MV-4-11 (cell line): ENCODE measurements around the gene P3H1.
"Not testable (repeated sequence)": the region's sequence is repeated elsewhere in the genome, so short reads cannot be mapped to it uniquely, and the experiment has no call there.

Source experiments
- DNase-seq: peaks from one replicate; lab custom pipeline; 2025; lab: John Stamatoyannopoulos, UW

P3H1 gene, protein sequence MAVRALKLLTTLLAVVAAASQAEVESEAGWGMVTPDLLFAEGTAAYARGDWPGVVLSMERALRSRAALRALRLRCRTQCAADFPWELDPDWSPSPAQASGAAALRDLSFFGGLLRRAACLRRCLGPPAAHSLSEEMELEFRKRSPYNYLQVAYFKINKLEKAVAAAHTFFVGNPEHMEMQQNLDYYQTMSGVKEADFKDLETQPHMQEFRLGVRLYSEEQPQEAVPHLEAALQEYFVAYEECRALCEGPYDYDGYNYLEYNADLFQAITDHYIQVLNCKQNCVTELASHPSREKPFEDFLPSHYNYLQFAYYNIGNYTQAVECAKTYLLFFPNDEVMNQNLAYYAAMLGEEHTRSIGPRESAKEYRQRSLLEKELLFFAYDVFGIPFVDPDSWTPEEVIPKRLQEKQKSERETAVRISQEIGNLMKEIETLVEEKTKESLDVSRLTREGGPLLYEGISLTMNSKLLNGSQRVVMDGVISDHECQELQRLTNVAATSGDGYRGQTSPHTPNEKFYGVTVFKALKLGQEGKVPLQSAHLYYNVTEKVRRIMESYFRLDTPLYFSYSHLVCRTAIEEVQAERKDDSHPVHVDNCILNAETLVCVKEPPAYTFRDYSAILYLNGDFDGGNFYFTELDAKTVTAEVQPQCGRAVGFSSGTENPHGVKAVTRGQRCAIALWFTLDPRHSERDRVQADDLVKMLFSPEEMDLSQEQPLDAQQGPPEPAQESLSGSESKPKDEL

DNA sequence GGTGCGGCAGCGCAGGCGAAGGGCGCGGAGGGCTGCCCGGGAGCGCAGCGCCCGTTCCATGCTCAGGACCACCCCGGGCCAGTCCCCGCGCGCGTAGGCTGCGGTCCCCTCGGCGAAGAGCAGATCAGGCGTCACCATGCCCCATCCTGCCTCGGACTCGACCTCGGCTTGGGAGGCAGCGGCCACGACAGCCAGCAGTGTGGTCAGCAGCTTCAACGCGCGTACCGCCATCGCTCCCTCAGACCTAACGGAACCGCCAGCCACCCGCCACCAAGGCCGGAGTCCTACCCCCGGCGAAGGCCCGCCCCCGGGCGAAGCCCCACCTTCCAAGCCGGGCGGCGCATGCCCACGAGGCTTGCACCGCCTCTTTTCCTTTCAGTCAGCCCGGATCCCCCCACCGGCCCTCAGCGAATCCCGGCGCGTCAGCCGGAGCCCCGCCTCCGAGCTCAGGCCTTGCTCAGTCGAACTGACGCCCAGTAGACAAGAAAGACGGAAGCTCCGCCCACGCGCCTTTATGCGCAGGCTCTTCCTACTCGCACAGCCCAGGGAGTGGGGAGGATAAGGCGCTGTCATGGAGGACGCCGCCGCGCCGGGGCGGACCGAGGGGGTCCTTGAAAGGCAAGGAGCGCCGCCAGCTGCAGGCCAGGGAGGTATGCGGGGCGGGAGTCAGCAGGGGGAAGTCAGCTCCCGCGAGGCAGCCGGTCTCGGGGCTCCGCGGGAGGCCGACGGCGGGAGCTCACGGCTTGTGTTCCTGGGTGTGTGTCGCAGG, at the start of gene P3H1, which contains the start of gene C1orf50:
Gene P3H1, minus strand, starts transcription at position 288 of the 769 bp plus-strand sequence. Its CDS starts 57 bp downstream, at position 231.
Gene C1orf50, plus strand, starts transcription at position 509 of the 769 bp plus-strand sequence. Its CDS starts 63 bp downstream, at position 572.
- peak; percentile 99 for DNase-seq

GRCh38 chr1:42815941-42816584, 49.2 kb upstream of the P3H1 start:
- no peak for DNase-seq

DNA sequence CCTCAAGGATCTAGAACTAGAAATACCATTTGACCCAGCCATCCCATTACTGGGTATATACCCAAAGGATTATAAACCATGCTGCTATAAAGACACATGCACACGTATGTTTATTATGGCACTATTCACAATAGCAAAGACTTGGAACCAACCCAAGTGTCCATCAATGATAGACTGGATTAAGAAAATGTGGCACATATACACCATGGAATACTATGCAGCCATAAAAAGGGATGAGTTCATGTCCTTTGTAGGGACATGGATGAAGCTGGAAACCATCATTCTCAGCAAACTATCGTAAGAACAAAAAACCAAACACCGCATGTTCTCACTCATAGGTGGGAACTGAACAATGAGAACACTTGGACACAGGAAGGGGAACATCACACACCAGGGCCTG, 48.0 kb upstream of the P3H1 start:
- not testable (repeated sequence) for DNase-seq

GRCh38 chr1:42807056-42807668, 40.3 kb upstream of the P3H1 start:
- no peak for DNase-seq

- DNase-seq = no peak
These were observed 39.8 kb upstream of the P3H1 start for GRCh38 chr1:42806593-42806992.

DNA sequence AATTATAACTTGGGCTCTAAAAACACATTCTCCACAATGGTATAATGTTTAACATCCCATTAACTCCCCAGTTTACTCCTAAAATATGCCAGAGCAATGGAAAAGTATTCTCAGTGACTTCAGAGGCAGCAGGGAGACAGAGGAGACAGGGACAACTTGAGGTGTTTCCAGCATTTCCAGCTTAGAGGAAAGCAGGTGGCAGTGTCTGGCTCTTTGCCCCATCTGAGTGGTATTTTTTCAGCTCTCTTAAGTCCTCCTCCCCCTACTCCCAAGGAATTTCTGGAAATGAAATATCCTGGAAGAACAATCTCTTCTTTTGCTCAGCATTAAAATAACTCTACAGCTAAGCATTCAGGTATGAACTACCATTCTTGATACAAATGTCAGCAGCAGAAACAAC, 39.3 kb upstream of the P3H1 start:
- no peak for DNase-seq

DNA sequence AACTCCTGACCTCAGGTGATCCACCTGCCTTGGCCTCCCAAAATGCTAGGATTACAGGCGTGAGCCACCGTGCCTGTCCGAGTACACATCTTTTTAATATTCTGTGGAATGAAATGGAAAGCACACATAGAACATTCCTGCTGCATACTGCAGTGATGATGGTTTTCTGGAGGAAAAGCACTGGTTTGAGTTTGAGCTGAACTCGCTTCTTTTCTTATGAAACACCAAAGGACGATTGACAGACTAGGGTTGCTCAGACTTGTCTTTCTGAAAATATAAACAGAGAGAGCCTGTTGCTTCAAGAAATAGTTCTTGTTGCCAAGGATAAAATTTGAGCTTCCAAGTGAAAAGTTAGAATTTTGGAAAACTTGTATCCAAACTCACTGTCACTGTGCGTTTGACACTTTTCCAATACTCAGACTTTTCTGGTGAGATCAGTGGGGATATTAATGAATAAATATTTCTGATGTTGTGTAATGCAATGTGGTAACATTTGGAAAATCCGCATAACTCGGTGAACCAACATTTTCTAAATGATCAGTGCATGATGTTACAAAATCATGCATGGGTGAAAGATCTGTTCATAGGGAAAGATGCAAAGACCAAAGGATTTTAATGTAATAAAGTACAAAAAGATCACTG, 35.1 kb upstream of the P3H1 start:
- DNase-seq = no peak

- no peak for DNase-seq
These were observed 31.2 kb upstream of the P3H1 start for GRCh38 chr1:42797979-42798378.

- no peak for DNase-seq
These were observed 30.6 kb upstream of the P3H1 start for GRCh38 chr1:42797414-42797813.

- DNase-seq = no peak
These were observed 27.0 kb upstream of the P3H1 start for GRCh38 chr1:42793824-42794223.

DNA sequence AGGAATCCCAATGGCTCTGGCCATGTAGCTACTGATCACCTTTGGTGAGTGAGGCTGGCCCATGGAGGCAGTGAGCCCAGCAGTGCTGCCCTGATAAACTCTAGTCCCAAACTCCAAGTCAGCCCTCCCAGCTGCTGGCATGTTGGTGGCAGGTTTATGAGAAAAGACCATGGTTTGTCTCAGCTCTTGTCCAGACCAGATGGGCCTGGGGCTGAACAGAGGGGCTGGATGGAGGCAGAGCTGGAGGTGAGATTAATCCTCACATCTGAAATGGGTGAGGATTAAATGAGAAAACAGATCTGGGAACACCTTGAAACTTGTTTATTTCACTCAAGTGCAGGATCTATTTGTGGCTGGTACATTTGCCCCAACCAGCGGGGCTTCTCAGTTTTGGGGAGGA, 21.2 kb upstream of the P3H1 start:
- no peak for DNase-seq

GRCh38 chr1:42786097-42786496, 19.3 kb upstream of the P3H1 start:
- no peak for DNase-seq

DNA sequence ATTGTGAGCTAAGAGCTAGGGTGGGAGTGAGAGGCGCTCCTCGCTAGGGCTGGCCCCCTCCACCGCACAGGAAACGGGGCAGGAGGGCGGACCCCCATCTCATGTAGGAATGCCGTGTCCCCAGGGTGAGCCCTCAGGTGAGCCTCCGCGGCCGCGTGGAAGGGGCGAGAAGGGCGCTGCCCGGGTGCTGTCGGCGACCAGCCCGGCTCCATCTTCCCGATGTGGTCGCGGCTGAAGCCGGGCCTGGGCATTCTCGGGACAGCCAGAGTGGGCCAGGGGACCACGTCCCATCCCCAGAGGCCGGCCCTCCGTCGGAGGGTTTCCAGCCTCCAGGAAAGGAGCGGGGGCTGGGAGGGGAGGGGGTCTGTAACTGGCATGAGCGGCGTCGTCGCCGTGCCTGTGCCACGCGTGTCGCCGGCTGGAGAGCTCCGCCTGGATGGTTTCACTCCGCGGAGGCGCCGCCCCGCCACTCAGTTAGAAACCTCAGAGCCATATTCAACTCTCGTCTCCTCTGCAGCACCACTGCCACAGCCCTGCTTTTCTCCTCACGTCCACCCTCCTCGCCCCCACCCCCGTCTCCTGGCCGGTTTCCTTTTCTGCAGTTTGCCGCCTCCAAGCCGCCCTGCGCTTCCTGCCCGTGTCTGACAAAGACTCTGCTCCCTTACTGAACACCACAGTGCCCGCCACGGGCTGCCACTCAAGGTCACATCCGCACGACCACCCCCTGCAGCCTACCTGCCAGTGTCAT, 18.3 kb upstream of the P3H1 start, which contains the start of gene TMEM269:
Gene TMEM269, plus strand, starts transcription at position 46 of the 748 bp plus-strand sequence. CDS start 4,903 bp downstream, outside the sequence.
- no peak for DNase-seq

- DNase-seq = no peak
These were observed 17.7 kb upstream of the P3H1 start for GRCh38 chr1:42784547-42784945.

- no peak for DNase-seq
These were observed 16.3 kb upstream of the P3H1 start for GRCh38 chr1:42783092-42783491.

DNA sequence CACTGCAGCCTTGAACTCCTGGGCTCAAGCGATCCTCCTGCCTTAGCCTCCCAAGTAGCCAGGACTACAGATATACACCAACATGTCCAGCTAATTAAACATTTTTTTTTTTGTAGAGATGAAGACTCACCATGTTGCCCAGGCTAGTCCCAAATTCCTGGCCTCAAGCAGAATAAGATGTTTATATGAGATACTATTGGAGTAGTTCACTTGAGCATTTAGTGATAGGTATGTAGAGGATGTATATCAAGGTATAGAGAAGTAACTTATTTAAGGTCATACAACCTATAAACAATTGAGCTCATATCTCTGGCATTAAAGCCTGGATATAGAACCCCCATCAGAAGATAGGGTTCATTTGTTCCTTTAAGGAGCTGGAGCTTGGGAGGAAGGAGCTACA, 13.3 kb upstream of the P3H1 start:
- DNase-seq = no peak

GRCh38 chr1:42779725-42780124, 12.9 kb upstream of the P3H1 start:
- peak; percentile 40 for DNase-seq

DNA sequence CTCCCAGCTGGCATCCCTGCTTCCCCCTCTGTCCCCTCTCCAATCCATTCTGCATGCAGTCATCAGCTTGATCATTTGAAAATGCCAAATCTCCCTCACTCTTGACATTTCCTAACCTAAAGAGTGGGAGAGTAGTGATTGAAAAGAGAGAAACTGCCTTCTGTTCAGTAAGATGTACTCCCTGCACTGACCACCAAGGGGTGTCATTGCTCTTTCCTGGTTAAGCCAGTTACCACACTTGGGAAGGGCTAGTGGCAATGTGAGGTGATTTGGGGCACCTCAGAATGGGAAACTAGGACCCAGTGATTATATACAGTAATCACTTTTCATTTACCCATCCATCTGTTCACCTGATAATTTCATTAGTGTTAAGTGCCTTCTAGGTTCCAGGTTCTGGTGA, 11.0 kb upstream of the P3H1 start:
- DNase-seq = no peak

GRCh38 chr1:42776502-42776901, 9.7 kb upstream of the P3H1 start:
- no peak for DNase-seq

DNA sequence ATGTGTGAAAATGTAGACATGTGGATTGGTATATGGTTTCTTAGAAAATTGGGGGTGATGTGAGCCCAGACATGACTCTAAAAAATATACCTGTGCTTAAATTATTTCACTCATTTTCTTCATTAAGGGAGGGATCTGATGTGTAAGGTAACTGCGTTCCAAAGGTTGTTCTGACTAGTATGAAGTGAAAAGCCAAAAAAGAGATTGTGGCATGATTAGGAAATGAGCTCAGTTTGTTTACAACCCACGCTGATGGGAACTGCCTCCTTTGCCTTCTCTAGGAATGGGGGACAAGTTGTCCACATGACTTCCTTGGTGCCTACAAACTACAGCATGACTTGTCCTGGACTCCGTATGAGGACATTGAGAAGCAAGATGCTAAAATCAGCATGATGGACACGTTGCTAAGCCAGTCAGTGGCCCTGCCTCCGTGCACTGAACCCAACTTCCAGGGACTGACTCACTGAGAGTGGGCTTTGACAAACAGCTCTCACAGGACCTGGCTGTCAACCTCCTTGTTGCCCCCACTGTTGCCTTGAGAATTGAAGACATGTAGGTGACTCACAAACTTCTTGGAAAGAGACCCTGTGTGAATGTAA, 8.2 kb upstream of the P3H1 start:
- DNase-seq = no peak
